Measurements from ENCODE around the gene NTM.

DNA sequence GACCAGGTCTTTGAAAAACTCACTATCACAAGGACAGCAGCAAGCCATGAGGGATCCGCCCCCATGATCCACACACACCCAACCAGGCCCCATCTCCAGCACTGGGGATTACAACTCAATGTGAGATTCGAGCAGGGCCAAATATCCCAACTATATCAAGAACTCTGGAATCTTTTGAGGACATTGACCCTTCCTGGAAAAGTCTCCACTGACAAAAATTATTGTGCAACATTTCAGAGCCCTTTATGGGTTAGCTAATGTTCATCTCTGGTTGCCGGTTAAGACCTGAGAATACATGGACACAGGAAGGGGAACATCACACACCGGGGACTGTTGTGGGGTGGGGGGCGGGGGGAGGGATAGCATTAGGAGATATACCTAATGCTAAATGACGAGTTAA is 479.1 kb downstream of the NTM start:
- no peak for TF ChIP-seq SP1 (IDR thresholded peaks at IDR 0.05)
- no peak for TF ChIP-seq BHLHE40 (IDR thresholded peaks at IDR 0.05; ENCODE audit: borderline replicate concordance)
- TF ChIP-seq FOXM1 (IDR thresholded peaks at IDR 0.05; ENCODE audit: borderline replicate concordance), result no peak
- no peak for TF ChIP-seq FOXA1 (IDR thresholded peaks at IDR 0.05)
- TF ChIP-seq TARDBP (IDR thresholded peaks at IDR 0.05), result no peak
- no peak for TF ChIP-seq ELF4 (IDR thresholded peaks at IDR 0.05)
- TF ChIP-seq NFRKB (IDR thresholded peaks at IDR 0.05), result no peak
- no peak for TF ChIP-seq ARNT (IDR thresholded peaks at IDR 0.05)
- no peak for TF ChIP-seq FOXK2 (IDR thresholded peaks at IDR 0.05)
- TF ChIP-seq L3MBTL2 (conservative IDR thresholded peaks at IDR 0.05), result no peak
- no peak for TF ChIP-seq LEF1 (IDR thresholded peaks at IDR 0.05; ENCODE audit: borderline replicate concordance)
- TF ChIP-seq, protein P1, sequence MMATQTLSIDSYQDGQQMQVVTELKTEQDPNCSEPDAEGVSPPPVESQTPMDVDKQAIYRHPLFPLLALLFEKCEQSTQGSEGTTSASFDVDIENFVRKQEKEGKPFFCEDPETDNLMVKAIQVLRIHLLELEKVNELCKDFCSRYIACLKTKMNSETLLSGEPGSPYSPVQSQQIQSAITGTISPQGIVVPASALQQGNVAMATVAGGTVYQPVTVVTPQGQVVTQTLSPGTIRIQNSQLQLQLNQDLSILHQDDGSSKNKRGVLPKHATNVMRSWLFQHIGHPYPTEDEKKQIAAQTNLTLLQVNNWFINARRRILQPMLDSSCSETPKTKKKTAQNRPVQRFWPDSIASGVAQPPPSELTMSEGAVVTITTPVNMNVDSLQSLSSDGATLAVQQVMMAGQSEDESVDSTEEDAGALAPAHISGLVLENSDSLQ (IDR thresholded peaks at IDR 0.05), result no peak
